ENCODE results near the gene MGMT. TPM values are rescaled to one million over a fixed set of nuclear protein-coding genes. Genes with fewer than 3 reads are reported as not detected.

MGMT gene
- polyA plus RNA-seq, 1 of the 3 experiments (the other 2 are of a cell fraction), result 10.8 TPM

GRCh38 chr10:129695671-129696070 lies 228.6 kb downstream of the MGMT start:
- Histone ChIP-seq H3K9me3 (no peaks in the 10 kb centered on the region), H4K20me1 (ENCODE audit: insufficient read depth) (no peaks in the 10 kb centered on the region), H3K4me2 (no peak overlapping the region), H3K9ac (no peak overlapping the region), H3K27me3 (ENCODE audit: insufficient read depth) (no peaks in the 10 kb centered on the region), H3K27ac (ENCODE audit: low read depth in 2 of 2, low read length in 1 of 2) (no peak overlapping the region), H3F3A (replicated peaks; ENCODE audit: insufficient read depth) (no peaks in the 10 kb centered on the region), H3K4me3 (ENCODE audit: low read depth in 2 of 2, low read length in 1 of 2) (no peak overlapping the region), H3K4me1 (ENCODE audit: control insufficient read depth in 1 of 2, insufficient read depth in 2 of 2, low read depth in 1 of 2, low read length in 1 of 2) (peaks cover 0 to 20% of the 10 kb centered on the region in 2 experiments; a peak in 2 of 4 replicates), H2AFZ (ENCODE audit: low read depth) (no peak overlapping the region), H3K79me2 (ENCODE audit: insufficient read depth) (no peaks in the 10 kb centered on the region), H3K9me2 (no peaks in the 10 kb centered on the region), H3K36me3 (replicated peaks in 1 of 2; ENCODE audit: control insufficient read depth in 1 of 2, insufficient read depth in 2 of 2, low read length in 1 of 2) (no peaks in the 10 kb centered on the region)
- DNase-seq, result no peak
- 74% methylated on average over 9 of the region's 13 CpGs for WGBS (ENCODE audit: low lambda C conversion rate)
- no peak for TF ChIP-seq TAF1 (IDR thresholded peaks at IDR 0.05; ENCODE audit: borderline replicate concordance, low read depth, low read length)
- TF ChIP-seq FOXJ3 (CRISPR knock-in tag; IDR thresholded peaks at IDR 0.05), result no peak
- TF ChIP-seq RCOR1 (IDR thresholded peaks at IDR 0.05; ENCODE audit: low read length), result no peak
- no peak for TF ChIP-seq SMC3 (IDR thresholded peaks at IDR 0.05; ENCODE audit: low read depth, low read length)
- no peak for TF ChIP-seq CTCF (IDR thresholded peaks at IDR 0.05)
- TF ChIP-seq SIN3A (IDR thresholded peaks at IDR 0.05; ENCODE audit: borderline replicate concordance, low read depth, low read length), result no peak
- no peak for TF ChIP-seq TEAD4 (IDR thresholded peaks at IDR 0.05; ENCODE audit: borderline replicate concordance, insufficient read depth)
- no peak for TF ChIP-seq ZBTB33 (IDR thresholded peaks at IDR 0.05; ENCODE audit: borderline replicate concordance, low read depth)
- TF ChIP-seq JUND (IDR thresholded peaks at IDR 0.05), result no peak
- no peak for TF ChIP-seq RFX5 (IDR thresholded peaks at IDR 0.05; ENCODE audit: low read length)
- no peak for TF ChIP-seq IRF3 (IDR thresholded peaks at IDR 0.05; ENCODE audit: low read depth, low read length)
- TF ChIP-seq MEF2A (IDR thresholded peaks at IDR 0.05; ENCODE audit: borderline replicate concordance, low read depth), result no peak
- no peak for TF ChIP-seq MXI1 (IDR thresholded peaks at IDR 0.05; ENCODE audit: low read depth, low read length)
- no peak for TF ChIP-seq POLR2AphosphoS5 (IDR thresholded peaks at IDR 0.05; ENCODE audit: low read depth, low read length)
- no peak for TF ChIP-seq EP300 (IDR thresholded peaks at IDR 0.05; ENCODE audit: borderline replicate concordance in 1 of 2, low read depth in 1 of 2, low read length in 1 of 2)
- TF ChIP-seq EZH2phosphoT487 (IDR thresholded peaks at IDR 0.05; ENCODE audit: borderline replicate concordance, low read depth), result no peak
- no peak for TF ChIP-seq PBX3 (IDR thresholded peaks at IDR 0.05)
- POLR2A ChIA-PET, result no interaction called here
- CTCF ChIA-PET, result no interaction called here

Measured in SK-N-SH (cell line).